ENCODE data around the gene SLC4A1AP. TPM values are rescaled to one million over a fixed set of nuclear protein-coding genes. Genes with fewer than 3 reads are reported as not detected.

The SLC4A1AP gene
- total and polyA plus RNA-seq, 2 of the 13 experiments (the other 11 are each of a cell fraction or from before 2014, with no cell fraction given) = 15.3 to 44.6 TPM

GRCh38 chr2:27703638-27704341 lies 40.1 kb downstream of the SLC4A1AP start (continued):
- TF ChIP-seq ZBTB43 (CRISPR knock-in tag; conservative IDR thresholded peaks at IDR 0.05) = 0 out of 2 replicates have a peak, but pooled peaks have one; percentile 30
- no peak for TF ChIP-seq TOPORS (CRISPR knock-in tag; IDR thresholded peaks at IDR 0.05)
- no peak for TF ChIP-seq HOMEZ (CRISPR knock-in tag; IDR thresholded peaks at IDR 0.05; ENCODE audit: low read depth)
- TF ChIP-seq LCORL (IDR thresholded peaks at IDR 0.05) = no peak
- no peak for TF ChIP-seq LCORL (CRISPR knock-in tag; IDR thresholded peaks at IDR 0.05)
- peak; percentile 87 for TF ChIP-seq RAD21 (CRISPR knock-in tag; IDR thresholded peaks at IDR 0.05)
- TF ChIP-seq CTCF (CRISPR knock-in tag; IDR thresholded peaks at IDR 0.05) = peak; percentile 96
- 0 out of 2 replicates have a peak, but pooled peaks have one; percentile 38 for TF ChIP-seq CREB3 (CRISPR knock-in tag; IDR thresholded peaks at IDR 0.05)
- TF ChIP-seq ZNF264 (CRISPR knock-in tag; IDR thresholded peaks at IDR 0.05) = 0 out of 2 replicates have a peak, but pooled peaks have one; percentile 15
- 0 out of 2 replicates have a peak, but pooled peaks have one; percentile 27 for TF ChIP-seq ZNF777 (CRISPR knock-in tag; IDR thresholded peaks at IDR 0.05)
- TF ChIP-seq ZNF607 (CRISPR knock-in tag; IDR thresholded peaks at IDR 0.05; ENCODE audit: borderline replicate concordance) = no peak; the same call in 1 of the 2 replicates
- TF ChIP-seq RXRB (CRISPR knock-in tag; IDR thresholded peaks at IDR 0.05; ENCODE audit: borderline replicate concordance) = 0 out of 2 replicates have a peak, but pooled peaks have one; percentile 48
- TF ChIP-seq ZNF792 (CRISPR knock-in tag; IDR thresholded peaks at IDR 0.05) = 0 out of 2 replicates have a peak, but pooled peaks have one; percentile 29
- TF ChIP-seq AHDC1 (CRISPR knock-in tag; IDR thresholded peaks at IDR 0.05; ENCODE audit: borderline replicate concordance) = 0 out of 2 replicates have a peak, but pooled peaks have one; percentile 14
- peak; percentile 57 for TF ChIP-seq DBP (CRISPR knock-in tag; IDR thresholded peaks at IDR 0.05; ENCODE audit: not compliant biosample characterization)
- peak; percentile 71; the same call in 1 of the 2 replicates for TF ChIP-seq CEBPB (IDR thresholded peaks at IDR 0.05; ENCODE audit: borderline replicate concordance, low read depth, low read length)

All from HepG2 (cell line).